ENCODE measurements around the gene TRAM2. TPM values are rescaled to one million over a fixed set of nuclear protein-coding genes. Genes with fewer than 3 reads are reported as not detected.

Gene TRAM2
- total RNA-seq, 1 experiment from 2014 or later, result 12.8 TPM

- intact Hi-C loops (cut with micrococcal nuclease; ENCODE audit: unreplicated experiment), result loop anchor here (10.0 kb wide), 1 partner anchor 153 kb away; no protein-coding TSS in a partner anchor
- H3K27ac Mint-ChIP-seq (ENCODE audit: unreplicated experiment), result peak overlapping the region; percentile 15
- H3K36me3 Mint-ChIP-seq (ENCODE audit: insufficient read depth, unreplicated experiment), result peaks cover 17% of the 10 kb centered on the region
- H3K27me3 Mint-ChIP-seq (ENCODE audit: unreplicated experiment), result no peaks in the 10 kb centered on the region
- BruUV-seq (replicated peaks), result no TSS peak
- H3K4me3 Mint-ChIP-seq (ENCODE audit: low read depth, unreplicated experiment), result no peak overlapping the region
- no peak for TF ChIP-seq CTCF (IDR thresholded peaks at IDR 0.05; ENCODE audit: unreplicated experiment)
- DNase-seq, result no peak
- H3K9me3 Mint-ChIP-seq (ENCODE audit: low read depth, unreplicated experiment), result no peaks in the 10 kb centered on the region
- CTCF ChIA-PET, result interaction anchor here (1.6 kb wide), 1 partner anchor 8 kb away, joined by 5 read pairs; no protein-coding TSS in a partner anchor
- H3K4me1 Mint-ChIP-seq (ENCODE audit: low read depth, unreplicated experiment), result peaks cover 49% of the 10 kb centered on the region
Observed at GRCh38 chr6:52511572-52512151, 65.2 kb downstream of the TRAM2 start.

GRCh38 chr6:52511163-52511562, 65.7 kb downstream of the TRAM2 start:
- Mint-ChIP-seq H3K9me3 (ENCODE audit: low read depth, unreplicated experiment) (no peaks in the 10 kb centered on the region), H3K4me1 (ENCODE audit: low read depth, unreplicated experiment) (peaks cover 49% of the 10 kb centered on the region), H3K27ac (ENCODE audit: unreplicated experiment) (peak overlapping the region; percentile 15), H3K4me3 (ENCODE audit: low read depth, unreplicated experiment) (no peak overlapping the region), H3K36me3 (ENCODE audit: insufficient read depth, unreplicated experiment) (peaks cover 17% of the 10 kb centered on the region), H3K27me3 (ENCODE audit: unreplicated experiment) (no peaks in the 10 kb centered on the region)
- CTCF ChIA-PET, result no interaction called here
- no peak for DNase-seq
- TF ChIP-seq CTCF (IDR thresholded peaks at IDR 0.05; ENCODE audit: unreplicated experiment), result no peak
- intact Hi-C loops (cut with micrococcal nuclease; ENCODE audit: unreplicated experiment), result loop anchor here (10.0 kb wide), 1 partner anchor 154 kb away; no protein-coding TSS in a partner anchor
- no TSS peak for BruUV-seq (replicated peaks)

- no peak for DNase-seq
- TF ChIP-seq CTCF (IDR thresholded peaks at IDR 0.05; ENCODE audit: unreplicated experiment), result no peak
- Mint-ChIP-seq H3K36me3 (ENCODE audit: insufficient read depth, unreplicated experiment) (peaks cover 17% of the 10 kb centered on the region), H3K27ac (ENCODE audit: unreplicated experiment) (no peak overlapping the region), H3K27me3 (ENCODE audit: unreplicated experiment) (no peaks in the 10 kb centered on the region), H3K4me1 (ENCODE audit: low read depth, unreplicated experiment) (peaks cover 47% of the 10 kb centered on the region), H3K4me3 (ENCODE audit: low read depth, unreplicated experiment) (no peak overlapping the region), H3K9me3 (ENCODE audit: low read depth, unreplicated experiment) (no peaks in the 10 kb centered on the region)
- CTCF ChIA-PET, result no interaction called here
- BruUV-seq (replicated peaks), result no TSS peak
- intact Hi-C loops (cut with micrococcal nuclease; ENCODE audit: unreplicated experiment), result loop anchor here (10.0 kb wide), 1 partner anchor 155 kb away; no protein-coding TSS in a partner anchor
Observed at GRCh38 chr6:52510213-52510562, 66.7 kb downstream of the TRAM2 start.

GRCh38 chr6:52509281-52510212, 67.3 kb downstream of the TRAM2 start:
- Mint-ChIP-seq H3K36me3 (ENCODE audit: insufficient read depth, unreplicated experiment) (peaks cover 20% of the 10 kb centered on the region), H3K27me3 (ENCODE audit: unreplicated experiment) (no peaks in the 10 kb centered on the region), H3K4me3 (ENCODE audit: low read depth, unreplicated experiment) (no peak overlapping the region), H3K4me1 (ENCODE audit: low read depth, unreplicated experiment) (peaks cover 47% of the 10 kb centered on the region), H3K27ac (ENCODE audit: unreplicated experiment) (no peak overlapping the region), H3K9me3 (ENCODE audit: low read depth, unreplicated experiment) (no peaks in the 10 kb centered on the region)
- intact Hi-C loops (cut with micrococcal nuclease; ENCODE audit: unreplicated experiment), result loop anchor here (10.0 kb wide), 1 partner anchor 155 kb away; no protein-coding TSS in a partner anchor
- no peak for DNase-seq
- BruUV-seq (replicated peaks), result no TSS peak
- no peak for TF ChIP-seq CTCF (IDR thresholded peaks at IDR 0.05; ENCODE audit: unreplicated experiment)
- CTCF ChIA-PET, result no interaction called here

Measured in Calu3 (cell line).